Astrocyte (in vitro differentiated cells and primary cell): Measurements from ENCODE around the gene PARP6.

Experiments used
- CTCF ChIP-seq: IDR thresholded peaks from 2 replicates; pipeline ENCODE4 v1.5.1; 2011; ENCODE audit warnings: low read depth, mild to moderate bottlenecking, inconsistent platforms, low read length, moderate library complexity; ENCODE audit not compliant: insufficient read depth
- EZH2 ChIP-seq: IDR thresholded peaks from 2 replicates; pipeline ENCODE4 v1.6.1; 2012; ENCODE audit warnings: mild to moderate bottlenecking, low read length, inconsistent platforms; ENCODE audit not compliant: insufficient read depth

- no peak for TF ChIP-seq CTCF
- TF ChIP-seq EZH2: no peak
These were observed 77.2 kb downstream of the PARP6 start for GRCh38 chr15:72195101-72195511.
